Stimulated activated CD4-positive, alpha-beta T cell treated with anti-CD3 and anti-CD28 coated beads, Interleukin-1b, Interleukin-23, amount 100 ng/mL, for 24 hours (primary cell): Measurements from ENCODE around the gene FMN2.
"Not testable (repeated sequence)": the region's sequence is repeated elsewhere in the genome, so short reads cannot be mapped to it uniquely, and the experiment has no call there.

Experiments
- DNase-seq, 4 experiments: peaks; one replicate each; pipeline ENCODE4 v3.0.0-alpha.2; 2020; ENCODE audit warnings: low read depth in 4 of 4, low spot score in 1 of 4

The FMN2 gene

DNA sequence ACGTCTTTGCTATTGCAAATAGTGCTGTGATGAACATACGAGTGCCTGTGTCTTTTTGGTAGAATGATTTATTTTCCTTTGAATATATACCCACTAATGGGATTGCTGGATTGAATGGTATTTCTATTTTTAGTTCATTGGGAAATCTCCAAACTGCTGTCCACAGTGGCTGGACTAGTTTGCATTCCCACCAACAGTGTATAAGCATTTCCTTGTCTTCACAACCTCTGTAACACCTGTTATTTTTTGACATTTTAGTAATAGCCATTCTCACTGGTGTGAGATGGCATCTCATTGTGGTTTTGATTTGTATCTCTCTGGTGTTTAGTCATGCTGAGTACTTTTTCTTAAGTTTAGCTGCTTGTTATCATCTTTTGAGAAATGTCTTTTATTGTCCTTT lies 215.0 kb downstream of the FMN2 start:
- DNase-seq = no peak

DNA sequence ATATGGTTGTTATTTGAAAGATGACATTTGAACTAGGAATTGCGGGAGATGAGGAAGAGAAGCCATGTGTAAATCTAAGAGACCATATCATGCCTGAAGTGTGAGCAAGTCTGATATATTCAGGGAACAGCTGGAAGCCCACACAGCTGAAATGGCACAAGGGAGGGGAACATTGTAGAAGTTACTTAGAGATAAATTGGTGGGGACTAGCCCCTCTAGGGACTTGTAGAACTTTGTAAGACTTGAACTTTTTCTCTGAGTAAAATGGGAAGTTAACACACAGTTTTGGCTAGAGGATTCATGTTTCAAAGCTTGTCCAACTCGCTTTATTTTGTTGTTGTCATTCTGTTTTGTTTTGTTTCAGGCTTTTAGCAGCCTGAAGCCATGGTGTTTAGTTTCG lies 216.4 kb downstream of the FMN2 start:
- no peak for DNase-seq

DNA sequence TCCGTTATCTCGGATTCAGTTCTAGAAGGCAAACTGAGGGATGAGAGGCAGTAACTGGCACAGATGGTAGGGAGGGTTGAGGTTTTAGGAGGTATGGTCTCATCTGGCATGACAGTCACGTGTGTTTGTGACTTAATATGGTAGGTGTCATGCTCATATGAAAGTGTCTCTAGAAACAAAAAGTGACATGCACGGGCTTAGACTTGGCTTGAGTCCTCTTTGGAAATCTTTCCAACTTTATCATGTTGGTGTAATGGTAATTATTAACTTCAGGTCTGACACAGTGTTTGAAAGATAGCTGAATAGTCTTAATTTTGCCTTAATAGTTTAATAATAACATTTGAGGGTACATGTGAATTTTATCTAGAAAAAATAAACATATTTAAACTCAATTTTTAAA lies 218.1 kb downstream of the FMN2 start:
- DNase-seq = no peak

DNA sequence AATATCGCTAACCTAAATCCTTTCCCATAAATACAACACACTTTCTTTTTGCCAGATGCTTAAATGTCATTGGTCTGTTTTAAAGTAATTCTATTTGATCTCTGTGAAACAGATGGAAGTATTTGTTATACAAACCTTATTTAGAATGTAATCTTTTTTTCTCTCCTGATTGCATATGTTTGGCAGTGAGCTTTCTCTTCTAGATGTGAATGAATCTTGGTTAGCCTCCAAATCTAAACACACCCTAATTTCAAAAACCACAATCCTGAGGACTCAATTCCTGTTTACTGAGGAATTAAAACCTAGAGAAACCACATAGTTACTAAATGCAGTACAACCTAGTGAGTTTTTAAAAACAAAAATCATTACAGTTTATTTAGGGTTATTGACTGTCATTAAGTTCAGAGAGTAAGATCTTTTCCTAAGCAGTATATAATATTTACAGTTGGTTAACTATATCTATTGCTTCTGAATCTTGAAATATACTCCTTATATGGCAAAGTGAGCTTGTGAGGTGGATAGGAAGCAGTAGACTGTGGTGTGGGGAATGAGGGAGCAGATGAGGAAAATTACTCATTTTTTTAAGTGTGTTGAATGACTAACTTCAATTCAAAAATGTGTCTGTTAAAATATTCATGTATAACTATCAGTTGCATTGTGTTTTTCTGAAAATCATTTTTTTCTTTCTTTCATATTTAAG lies 218.7 kb downstream of the FMN2 start:
- DNase-seq = no peak

DNA sequence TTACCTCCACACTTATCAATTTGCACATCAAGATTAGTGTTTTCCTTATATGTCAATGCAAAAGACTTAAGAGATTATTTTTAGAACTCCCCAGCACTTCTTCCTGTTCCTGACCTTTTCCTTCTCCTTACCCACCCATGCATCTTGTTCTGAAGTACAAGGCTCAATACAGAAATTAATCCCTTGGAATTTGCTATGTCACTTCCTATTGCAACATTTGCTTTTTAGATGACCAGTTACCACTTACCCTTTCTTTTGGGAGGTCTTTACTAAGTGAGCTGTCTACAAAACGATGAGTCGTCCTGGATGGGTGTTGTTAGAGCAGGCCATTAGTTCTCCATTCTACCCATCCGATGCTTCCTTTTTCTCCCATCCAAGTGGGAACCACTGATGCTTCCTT lies 221.2 kb downstream of the FMN2 start:
- no peak for DNase-seq

DNA sequence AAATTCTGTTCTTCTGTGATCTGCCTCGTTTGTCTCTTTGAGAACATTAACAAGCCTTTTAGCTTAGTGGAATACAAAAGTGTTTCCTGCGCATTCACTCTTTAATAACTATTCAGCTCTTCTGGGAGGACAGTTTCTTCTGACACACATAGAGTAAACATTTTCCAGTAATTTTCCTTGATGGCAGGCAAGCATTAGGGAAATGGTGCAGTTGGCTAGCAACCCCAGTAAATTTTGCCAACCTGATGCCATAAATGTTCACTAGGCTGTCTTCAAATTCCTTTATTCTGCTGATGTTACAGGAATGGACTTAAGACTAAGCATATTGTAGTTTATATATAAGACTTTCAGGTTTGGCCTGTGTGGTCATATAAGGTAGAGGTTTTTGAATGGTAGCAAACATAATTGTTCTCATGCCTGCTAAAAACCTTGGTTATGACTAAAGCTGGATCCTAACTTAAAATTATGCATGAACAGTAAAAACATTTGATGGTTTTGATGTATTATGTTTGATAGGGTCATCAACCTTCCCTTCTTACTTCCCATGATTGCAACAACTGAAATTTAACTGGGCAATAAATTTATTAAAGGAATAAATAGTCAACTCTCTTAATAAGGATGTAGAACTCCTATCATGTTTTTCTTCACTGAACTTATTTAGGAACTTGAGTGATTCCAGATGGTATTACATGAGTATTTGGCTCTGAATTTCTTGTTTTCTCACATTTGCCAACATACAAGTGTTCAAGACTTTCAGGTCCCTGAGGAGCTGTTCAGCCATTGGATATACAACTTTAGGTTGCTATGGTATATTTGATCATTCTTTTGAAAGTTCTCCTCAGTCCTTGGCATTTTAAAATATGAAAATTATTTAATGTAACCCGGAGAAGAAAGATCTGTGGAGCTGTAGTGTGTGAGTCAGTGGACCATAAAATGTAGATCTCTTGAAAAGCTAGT lies 223.4 kb downstream of the FMN2 start:
- no peak for DNase-seq

DNA sequence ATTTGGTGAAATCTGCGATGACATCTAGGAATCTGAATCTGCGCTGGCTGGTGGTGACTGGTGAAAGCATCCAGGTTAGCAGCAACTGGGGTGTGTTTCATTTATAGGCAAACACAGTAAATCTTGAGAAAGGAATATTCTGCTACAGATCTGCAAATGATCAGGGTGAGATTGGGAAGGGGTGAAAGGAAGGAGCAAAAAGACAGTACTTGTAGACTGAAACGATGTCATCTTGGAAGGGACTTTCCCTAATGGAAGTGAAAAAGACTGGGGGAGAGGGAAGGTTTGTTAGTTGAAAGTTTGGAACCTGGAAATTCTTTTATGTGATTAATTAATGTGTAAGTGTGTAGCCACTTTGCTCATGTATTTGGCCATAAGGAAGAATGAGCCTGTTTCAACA lies 228.3 kb downstream of the FMN2 start:
- no peak for DNase-seq

DNA sequence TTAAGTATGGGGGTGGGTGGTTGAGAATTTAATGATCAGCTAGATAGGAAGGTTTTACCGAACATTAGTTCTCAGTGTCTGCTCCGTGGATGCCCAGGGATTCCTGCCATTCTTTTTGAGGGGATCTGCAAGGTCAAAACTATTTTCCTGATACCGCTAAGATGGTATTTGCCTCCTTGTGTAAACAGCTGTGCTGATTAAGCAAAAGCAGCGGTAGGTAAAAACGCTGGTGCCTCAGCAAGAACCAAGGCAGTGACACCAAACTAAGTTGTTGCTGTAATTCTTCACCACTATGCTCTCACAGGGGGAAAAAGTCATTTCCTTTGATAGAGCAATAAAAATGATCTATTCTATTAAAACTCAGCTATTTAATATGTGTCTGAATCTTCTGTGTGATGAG lies 229.0 kb downstream of the FMN2 start:
- no peak for DNase-seq

DNA sequence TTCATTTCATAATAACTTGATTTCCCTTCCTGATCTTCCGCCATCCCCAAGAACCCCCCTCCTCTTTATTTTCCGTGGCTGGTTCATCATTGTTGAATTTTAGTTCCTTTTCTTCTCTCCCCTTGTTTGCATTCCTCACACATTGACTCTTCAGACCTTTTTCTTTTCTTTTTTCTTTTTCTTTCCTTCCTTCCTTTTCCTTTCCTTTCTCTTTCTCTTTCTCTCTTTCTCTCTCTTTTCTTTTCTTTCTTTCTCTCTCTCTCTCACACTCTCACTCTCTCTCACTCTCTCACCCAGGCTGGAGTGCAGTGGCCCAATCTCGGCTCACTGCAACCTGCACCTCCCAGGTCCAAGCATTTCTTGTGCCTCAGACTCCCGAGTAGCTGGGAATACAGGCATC lies 231.3 kb downstream of the FMN2 start:
- no peak for DNase-seq

DNA sequence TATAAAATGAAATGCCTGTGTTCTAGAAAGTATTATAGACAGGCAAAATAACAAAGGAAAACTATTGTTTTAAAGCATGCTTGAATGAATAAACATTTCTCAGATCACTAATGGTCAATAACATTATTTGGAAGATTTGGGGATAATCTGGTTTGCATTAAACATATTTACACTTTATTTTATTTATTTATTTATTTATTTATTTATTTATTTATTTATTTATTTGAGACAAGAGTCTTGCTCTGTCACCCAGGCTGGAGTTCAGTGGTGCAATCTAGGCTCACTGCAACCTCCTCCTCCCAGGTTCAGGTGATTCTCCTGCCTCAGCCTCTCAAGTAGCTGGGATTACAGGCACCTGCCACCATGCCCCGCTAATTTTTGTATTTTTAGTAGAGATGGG lies 236.7 kb downstream of the FMN2 start:
- not testable (repeated sequence) for DNase-seq

DNA sequence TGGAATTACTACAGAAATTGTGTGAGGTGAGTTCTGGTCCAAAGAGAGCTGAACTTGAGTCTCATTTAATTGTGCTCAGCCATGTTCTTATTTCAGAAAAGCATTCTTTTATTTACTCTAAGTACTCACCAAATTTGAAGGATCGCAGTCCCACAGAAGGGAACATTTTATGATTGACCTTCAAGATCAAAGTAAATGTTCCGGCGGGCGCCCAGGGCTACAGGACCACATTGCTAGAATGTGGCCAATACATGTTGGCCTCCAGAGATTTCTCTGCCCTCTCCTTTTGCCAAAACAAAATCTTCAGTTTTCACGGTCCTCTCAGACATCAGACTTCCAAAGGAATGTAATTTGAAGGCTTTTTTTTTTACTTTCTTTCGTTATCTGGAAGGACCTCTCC lies 237.8 kb downstream of the FMN2 start:
- no peak for DNase-seq

DNA sequence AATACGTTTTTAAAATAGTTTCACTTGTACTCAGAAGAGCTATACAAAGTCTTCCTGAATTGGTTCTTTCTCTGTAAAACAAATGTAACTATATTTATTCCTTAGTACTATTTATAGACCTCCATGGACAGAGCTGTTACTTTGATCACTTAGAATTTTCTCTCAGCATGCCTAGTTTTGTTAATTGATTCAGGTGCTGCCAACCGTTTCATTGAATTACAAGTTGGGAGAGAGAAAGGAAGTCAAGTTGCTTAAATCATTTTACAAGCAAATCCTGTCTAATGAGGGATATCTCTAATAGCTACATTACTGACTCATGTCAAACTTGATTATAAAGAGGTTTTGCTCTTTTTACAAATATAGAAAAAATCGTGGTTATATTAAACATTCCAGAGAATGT lies 241.0 kb downstream of the FMN2 start:
- DNase-seq = no peak

DNA sequence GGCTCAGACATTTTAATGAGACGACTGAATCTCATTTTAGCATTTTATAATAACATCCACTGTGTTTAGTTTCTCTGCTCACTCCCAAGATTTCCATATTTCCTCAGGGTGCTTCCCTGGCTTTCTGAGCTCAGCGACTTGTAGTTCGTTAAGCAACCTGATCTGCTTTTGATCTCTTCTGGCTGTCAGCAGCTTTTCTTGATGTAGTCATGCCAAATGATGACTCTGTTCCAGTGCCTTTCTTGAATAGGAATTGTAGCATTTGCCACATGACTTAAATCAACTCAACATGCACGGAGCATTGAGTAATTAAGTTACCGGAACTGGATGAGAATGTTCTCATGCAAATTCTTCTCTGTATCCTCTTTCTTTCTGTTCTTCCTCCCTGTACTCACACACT lies 246.1 kb downstream of the FMN2 start:
- no peak for DNase-seq

DNA sequence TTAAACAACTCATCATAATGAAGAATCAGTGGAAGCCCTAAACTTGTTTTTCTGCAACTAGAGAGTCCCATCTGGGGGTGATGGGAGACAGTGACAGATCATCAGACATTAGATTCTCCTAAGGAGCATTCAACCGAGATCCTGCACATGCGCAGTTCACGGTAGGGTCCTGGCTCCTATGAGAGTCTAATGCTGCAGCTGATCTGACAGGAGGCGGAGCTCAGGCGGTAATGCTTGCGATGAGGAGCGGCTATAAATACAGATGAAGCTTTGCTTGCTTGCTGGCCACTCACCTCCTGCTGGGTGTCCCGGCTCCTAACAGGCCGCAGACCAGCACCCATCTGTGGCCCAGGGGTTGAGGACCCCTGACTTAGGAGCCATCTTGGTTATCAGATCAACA lies 247.2 kb downstream of the FMN2 start:
- DNase-seq = no peak

DNA sequence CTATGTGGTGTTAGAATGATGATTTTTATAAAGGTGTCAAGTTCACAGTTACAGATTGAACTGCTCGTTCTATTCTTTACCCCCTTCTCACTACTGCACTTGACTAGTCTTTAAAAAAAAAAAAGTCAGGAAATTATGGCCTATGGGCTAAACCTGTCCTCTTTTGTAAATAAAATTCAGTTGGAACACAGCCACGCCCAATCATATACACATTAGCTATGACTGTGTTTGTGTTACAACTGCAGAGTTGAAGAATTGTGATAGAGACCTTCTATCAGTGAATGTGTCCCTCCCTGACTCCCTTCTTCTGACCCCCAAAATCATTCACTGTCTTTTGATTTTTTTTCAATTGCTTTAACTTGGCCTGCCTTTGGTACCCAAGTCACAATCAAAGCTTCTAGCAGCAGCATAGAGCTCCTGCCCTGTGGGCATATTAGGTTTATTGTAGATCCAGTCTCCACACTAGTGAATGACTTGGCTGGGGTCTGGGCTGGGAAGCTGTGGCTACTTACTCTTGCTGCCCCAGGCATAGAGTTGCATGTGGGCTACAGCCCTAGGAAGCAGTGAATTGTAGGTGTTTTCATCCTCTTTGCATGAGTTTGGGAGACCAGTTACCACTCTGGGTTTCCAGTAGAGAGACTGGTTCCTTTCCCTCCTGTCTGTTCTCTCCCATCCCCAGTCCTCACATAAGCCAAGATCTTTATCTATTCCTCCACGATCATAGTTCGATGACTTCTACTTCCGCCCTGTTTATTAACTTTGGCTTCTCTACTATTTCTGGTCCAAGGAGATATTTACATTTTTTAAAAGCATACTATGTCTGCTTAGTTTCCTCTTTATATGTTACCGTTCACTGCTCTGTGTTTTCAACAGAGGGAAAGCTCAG lies 249.9 kb downstream of the FMN2 start:
- no peak for DNase-seq

DNA sequence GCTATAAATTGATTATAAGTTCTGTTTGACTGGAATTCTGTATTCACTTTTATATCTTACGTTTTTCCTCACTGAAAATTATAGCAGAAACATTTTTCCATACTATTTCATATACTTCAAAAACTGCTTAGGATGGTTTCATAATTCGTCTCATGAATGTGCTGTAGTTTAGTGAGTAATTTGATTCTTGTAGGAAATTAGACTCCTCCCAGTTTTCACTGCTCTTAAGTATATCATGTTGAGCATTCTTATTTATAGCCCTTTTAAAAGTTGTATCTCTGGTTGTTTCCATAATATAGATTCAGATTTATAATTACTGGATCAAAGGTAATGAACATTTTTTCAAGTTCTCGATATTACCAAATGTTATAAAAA lies 250.6 kb downstream of the FMN2 start:
- DNase-seq = no peak

DNA sequence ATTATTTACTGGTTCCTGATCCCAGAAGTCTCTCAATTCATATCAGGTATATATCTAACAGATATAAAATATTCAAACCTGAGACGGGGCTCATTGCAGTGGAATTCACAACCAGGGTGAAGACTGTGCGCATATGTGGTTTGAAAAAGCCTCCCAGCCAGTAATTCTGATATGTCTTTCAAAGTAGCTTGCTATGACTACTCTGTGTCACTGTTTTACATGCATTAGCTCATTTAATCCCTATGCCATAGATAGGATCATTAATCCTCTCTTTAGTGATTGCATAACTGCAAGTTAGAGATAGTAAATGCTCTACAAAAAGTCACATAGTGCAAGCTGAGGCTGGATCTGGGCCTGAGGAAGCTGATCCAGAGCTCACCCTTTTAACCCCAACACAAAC lies 251.4 kb downstream of the FMN2 start:
- no peak for DNase-seq

DNA sequence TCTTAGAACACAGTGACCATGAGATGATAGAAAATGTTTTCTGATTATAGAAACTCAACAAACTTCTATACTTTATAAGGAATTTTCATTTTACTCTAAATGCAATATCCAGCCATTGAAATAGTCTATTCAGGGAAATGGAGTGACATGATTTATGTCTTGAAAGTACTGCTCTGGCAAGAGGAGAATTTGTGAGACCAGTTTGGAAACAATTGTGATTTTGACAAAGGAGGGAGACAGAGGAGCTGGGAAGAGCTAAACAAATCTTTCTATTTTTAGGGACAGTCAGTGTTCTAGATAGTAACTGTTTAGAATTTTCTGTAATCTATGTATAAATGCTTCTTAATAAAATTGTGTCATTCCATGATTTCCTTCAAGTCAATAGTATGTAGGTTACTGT lies 252.3 kb downstream of the FMN2 start:
- DNase-seq = no peak

DNA sequence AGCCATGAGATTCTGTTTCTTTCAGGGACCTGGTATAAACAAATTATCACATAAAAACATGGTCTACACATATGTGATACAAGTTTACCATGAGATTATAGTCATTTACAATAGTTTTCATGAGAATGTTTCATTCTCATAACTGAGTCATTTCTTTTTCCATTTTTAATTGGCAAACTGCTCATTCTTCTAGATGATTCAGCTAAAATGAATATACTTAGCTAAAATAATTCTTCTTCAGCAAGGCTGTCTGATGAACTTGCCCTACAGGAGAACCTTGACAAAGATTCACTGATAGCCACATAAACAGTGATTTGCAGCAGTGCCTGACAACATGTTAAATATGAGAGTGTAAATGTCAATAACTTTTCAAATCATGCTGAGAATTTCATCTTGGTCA lies 253.2 kb downstream of the FMN2 start:
- no peak for DNase-seq

DNA sequence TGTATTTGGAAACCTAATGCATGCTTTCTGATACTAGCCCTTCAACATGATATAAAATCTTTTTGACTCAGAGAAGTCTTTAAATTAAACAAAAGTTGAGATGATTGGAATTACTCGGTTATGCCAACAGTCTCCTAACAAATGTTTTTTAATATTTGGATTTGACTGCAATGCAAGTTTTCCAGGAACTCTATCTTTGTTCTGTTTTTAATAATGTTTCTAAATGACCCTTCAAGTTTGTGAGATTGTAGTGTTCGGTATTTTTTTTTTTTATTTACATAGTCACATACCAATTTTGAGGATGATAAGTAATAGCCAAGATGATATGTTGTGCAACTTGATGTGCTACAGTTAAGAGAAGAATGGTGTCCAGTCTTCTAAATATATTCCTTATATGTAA lies 258.0 kb downstream of the FMN2 start:
- DNase-seq = no peak

DNA sequence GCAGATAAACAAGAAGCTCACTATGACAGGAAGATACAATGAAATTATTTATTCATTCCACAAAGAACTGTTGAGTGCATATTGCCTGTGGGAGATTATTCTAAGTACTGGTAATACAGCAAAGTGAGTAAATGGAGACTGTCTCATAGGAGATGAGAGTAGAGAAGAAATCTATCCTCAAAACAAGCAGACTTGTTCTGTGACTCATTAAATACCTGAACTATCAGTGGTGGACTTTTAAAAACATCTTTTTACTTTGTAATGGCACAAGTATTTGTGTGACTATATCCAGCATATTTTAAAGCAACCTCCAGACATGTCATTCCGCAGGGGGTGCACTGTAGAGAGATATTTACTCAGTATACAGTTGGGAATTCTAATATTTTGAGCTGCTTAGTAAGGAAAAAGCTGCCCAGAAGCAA lies 259.2 kb downstream of the FMN2 start:
- no peak for DNase-seq

DNA sequence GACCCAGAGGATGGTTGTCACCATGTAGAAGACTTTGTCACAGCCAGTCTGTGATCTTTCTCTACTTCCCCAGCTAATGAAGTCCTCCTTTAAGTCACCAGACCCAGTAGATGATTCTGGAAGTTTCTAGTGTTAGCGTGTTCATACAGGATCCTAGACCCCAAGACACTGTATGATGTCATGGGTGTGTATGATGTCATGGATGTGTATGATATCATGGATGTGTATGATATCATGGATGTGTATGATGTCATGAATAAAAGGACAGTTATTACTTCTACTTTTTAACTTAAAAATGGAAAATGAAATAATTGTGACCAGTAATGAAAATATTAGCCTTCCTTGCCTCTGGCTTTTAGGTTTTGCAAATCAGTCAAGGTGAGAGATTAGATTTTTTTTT lies 260.0 kb downstream of the FMN2 start:
- no peak for DNase-seq
